GM12872 (cell line): ENCODE results near the gene NCR2.

Experiments
- TF ChIP-seq, protein P1 (sequence below): IDR thresholded peaks from 3 replicates; pipeline ENCODE4 v1.5.1; 2011; ENCODE audit warnings: low read depth, mild to moderate bottlenecking, low read length, moderate library complexity; ENCODE audit not compliant: insufficient read depth

NCR2 gene, protein sequence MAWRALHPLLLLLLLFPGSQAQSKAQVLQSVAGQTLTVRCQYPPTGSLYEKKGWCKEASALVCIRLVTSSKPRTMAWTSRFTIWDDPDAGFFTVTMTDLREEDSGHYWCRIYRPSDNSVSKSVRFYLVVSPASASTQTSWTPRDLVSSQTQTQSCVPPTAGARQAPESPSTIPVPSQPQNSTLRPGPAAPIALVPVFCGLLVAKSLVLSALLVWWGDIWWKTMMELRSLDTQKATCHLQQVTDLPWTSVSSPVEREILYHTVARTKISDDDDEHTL

DNA sequence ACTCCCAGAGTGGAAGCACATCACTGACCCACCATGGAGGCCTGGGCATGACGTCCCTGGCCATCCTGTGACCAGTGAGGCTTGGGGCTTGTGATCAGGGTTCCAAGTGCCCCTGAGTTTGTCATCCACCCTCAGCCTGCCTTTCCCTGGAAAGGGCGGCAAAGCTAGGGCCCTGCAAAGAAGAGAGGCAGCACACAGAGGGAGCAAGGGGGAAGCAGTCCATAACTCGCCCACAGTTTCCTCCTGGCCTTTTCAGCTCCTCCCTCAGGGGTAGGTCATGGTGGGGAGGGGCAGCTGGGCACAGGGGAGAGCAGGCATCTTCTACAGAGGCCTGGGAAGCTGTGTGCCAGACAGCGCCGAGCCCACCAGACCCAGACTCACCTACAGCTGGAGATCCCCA is at the start of gene NCR2:
NCR2 (plus strand) TSS at position 313 of the 400 bp plus-strand sequence. CDS start 269 bp downstream, outside the sequence.
- TF ChIP-seq, protein P1, sequence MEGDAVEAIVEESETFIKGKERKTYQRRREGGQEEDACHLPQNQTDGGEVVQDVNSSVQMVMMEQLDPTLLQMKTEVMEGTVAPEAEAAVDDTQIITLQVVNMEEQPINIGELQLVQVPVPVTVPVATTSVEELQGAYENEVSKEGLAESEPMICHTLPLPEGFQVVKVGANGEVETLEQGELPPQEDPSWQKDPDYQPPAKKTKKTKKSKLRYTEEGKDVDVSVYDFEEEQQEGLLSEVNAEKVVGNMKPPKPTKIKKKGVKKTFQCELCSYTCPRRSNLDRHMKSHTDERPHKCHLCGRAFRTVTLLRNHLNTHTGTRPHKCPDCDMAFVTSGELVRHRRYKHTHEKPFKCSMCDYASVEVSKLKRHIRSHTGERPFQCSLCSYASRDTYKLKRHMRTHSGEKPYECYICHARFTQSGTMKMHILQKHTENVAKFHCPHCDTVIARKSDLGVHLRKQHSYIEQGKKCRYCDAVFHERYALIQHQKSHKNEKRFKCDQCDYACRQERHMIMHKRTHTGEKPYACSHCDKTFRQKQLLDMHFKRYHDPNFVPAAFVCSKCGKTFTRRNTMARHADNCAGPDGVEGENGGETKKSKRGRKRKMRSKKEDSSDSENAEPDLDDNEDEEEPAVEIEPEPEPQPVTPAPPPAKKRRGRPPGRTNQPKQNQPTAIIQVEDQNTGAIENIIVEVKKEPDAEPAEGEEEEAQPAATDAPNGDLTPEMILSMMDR = no peak

DNA sequence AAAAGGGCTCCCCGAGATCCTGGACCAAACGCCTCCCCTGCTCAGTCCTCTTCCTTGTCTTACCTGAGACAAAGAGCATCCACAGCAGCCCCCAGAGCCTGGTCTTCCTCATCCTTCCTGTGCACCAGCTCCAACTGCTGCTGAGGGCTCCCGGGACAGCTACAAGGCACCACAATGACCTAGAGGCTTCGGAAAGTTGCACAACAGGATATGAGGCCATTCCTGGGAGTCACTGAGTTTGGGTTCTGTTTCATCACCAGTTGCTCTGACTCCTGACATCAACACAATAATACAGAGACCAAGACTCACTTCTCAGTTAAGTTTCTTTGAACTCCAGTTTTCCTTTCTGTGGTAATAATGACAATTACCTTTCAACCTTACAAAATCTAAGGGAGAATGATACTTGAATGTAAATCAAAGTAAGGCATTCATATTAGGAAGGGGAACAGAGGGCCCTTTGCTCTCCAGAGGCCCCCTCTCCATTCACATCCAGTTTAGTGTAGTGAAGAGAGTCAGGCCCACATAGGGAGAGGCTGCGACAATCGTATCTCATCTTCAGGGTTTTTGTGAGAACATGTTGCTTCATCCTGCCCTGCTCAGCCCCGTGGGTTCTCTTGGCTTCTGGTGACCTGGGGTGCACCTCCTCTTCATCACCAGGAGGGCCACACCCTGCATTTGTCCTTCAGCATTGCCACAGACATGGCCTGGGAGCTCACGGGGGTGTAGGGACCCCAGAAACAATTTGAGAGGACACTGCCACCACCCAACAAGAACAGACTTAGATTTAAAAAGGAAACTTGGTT is 48.7 kb upstream of the NCR2 start, which contains the start of gene TREM1:
TREM1 (minus strand) TSS at position 139 of the 803 bp plus-strand sequence; CDS start at position 112, 27 bp downstream.
- TF ChIP-seq, protein P1 = no peak

DNA sequence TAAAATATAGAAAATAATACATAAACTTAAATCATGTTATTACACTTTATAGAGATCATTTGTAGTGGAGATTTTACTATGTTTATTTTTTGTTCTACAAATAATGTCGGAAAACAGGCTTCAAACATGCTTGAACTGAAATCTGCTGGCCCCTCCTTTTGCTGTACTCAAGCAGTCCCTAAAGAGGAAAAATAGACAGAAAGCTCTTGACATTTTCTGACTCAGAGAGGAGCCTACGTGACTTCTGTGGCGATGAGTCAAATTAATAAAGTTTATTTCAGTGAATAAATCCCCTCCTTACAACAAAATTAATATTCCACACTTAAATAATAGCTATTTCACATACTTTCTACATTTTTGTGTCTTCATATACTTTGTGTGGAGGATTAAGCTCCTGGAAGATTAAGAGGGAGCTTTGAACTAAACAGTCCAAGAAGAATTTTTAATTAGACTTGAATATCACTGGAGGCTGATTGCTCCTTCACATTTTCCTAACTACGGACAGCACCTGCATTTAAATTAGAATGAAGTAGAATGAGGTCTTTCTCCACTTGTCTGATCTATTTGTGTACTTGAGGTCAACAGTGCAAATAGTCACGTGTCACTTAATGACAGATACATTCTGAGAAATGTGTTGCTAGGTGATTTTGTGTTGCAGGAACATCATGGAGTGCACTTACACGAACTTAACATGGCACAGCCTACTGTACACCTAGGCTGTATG is 47.2 kb upstream of the NCR2 start:
- TF ChIP-seq, protein P1 = no peak

DNA sequence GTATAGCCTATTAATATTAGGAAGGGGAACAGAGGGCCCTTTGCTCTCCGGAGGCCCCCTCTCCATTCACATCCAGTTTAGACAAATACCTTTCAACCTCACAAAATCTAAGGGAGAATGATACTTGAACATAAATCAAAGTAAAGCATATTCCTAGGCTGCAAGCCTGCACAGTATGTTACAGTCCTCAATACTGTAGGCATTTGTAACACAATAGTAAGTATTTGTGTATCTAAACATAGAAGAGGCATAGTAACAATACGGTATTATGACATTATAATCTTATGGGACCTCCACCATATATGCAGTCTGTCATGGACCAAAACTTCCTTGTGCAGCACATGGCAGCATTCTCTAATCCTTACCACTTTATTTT is 46.7 kb upstream of the NCR2 start:
- TF ChIP-seq, protein P1 = no peak

DNA sequence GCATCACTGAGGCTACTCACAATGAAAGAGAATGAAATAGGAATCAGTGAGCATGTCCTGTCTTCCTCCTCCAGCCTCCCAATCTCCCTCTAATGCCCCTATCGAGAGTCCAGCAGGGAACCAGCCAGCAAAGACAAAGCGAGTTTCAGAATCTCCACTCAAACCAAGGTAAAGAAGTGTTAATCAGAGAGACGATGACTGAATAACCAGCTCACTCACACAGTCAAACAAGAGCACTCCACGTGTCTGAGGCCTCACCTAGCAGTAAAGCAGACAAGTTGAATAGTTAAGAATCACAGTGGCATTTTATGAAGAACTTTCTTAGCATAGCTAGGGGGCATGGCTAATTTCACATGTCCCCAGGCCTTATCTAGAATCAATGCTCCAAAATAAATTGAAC is 45.6 kb upstream of the NCR2 start:
- TF ChIP-seq, protein P1 = no peak

DNA sequence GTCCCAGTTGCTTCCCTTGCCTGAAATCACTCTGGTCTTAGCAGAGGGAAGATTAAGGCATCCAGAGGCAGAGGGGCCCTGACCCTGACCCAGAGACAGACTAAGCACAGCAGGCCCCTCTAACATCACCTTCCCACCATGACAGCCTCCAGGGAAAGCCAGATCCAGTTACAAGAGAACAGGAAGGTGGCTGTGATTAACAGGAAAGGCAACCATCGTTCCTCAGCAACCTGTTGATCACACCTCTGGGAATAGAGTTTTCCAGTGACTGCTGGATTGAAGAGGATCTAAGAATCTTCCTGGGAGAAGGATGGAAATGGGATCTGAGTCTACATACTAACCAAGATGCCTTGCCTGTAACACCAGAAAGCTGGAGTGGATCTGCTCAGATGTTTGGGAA is 43.7 kb upstream of the NCR2 start:
- TF ChIP-seq, protein P1 = no peak
